Neural cell (in vitro differentiated cells): ENCODE results near the gene ARL6IP4.

ENCODE experiments used
- EZH2 ChIP-seq: fragments of 200-600, 300-800 bp; shearing (Covaris generic), sonication (generic); IDR thresholded peaks from 2 replicates; pipeline ENCODE4 v1.6.1; 2014; ENCODE audit warnings: antibody characterized with exemption, low read length, borderline replicate concordance, mild to moderate bottlenecking; ENCODE audit not compliant: insufficient read depth, poor library complexity, severe bottlenecking
- POLR2AphosphoS5 ChIP-seq: IDR thresholded peaks from 2 replicates; pipeline ENCODE4 v1.6.1; 2012
- RAD21 ChIP-seq: fragments of 450-650 bp; conservative IDR thresholded peaks from 2 replicates; pipeline ENCODE4 v1.6.1; 2014; ENCODE audit warnings: antibody characterized with exemption, mild to moderate bottlenecking, moderate library complexity
- SMC3 ChIP-seq: fragments of 450-650 bp; conservative IDR thresholded peaks from 2 replicates; pipeline ENCODE4 v1.6.1; 2014; ENCODE audit warnings: antibody characterized with exemption, mild to moderate bottlenecking, moderate library complexity; ENCODE audit not compliant: poor library complexity
- TAF1 ChIP-seq: IDR thresholded peaks from 2 replicates; pipeline ENCODE4 v1.6.1; 2012; ENCODE audit warnings: low read depth
- TF ChIP-seq, protein P1 (sequence below): fragments of 450-650 bp; IDR thresholded peaks from 2 replicates; pipeline ENCODE4 v1.5.1; 2014; ENCODE audit warnings: antibody characterized with exemption, mild to moderate bottlenecking, moderate library complexity; ENCODE audit not compliant: poor library complexity, severe bottlenecking

DNA sequence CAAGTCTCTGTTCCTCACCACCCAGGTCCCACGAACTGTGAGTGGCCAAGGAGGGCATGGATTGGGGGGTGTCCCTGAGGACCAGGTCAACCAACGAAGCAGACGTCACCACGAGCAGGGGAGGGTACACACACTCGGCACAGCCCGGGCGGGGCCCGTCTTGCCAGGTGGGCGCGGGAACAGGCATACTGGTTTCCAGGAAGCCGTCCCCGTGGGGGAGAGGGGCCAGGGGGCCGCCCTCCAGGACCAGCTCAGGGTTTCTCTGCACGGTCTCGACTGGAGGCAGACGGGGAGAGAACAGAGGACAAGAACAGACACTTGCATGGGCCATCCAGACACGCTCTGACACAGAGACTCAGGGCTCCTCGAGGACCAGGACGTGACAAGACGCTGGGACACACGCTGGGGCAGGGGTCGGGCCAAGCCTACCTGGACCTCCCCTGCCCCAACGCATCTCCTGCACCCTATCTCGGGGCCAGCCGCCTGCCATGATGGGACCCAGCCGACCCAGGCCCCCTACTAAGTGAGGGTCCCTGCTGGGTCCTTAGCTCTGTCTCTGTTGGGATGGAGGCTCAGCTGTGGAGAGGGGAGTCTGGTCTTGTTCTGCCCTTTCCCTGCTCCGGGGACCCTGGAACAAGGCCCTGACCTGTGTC lies 11.3 kb downstream of the ARL6IP4 start:
- TF ChIP-seq, protein P1, sequence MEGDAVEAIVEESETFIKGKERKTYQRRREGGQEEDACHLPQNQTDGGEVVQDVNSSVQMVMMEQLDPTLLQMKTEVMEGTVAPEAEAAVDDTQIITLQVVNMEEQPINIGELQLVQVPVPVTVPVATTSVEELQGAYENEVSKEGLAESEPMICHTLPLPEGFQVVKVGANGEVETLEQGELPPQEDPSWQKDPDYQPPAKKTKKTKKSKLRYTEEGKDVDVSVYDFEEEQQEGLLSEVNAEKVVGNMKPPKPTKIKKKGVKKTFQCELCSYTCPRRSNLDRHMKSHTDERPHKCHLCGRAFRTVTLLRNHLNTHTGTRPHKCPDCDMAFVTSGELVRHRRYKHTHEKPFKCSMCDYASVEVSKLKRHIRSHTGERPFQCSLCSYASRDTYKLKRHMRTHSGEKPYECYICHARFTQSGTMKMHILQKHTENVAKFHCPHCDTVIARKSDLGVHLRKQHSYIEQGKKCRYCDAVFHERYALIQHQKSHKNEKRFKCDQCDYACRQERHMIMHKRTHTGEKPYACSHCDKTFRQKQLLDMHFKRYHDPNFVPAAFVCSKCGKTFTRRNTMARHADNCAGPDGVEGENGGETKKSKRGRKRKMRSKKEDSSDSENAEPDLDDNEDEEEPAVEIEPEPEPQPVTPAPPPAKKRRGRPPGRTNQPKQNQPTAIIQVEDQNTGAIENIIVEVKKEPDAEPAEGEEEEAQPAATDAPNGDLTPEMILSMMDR, result no peak
- TF ChIP-seq SMC3 (no peak), TAF1 (no peak), RAD21 (no peak), POLR2AphosphoS5 (no peak), EZH2 (no peak)
